WERI-Rb-1 (cell line): ENCODE measurements around the gene KDM4B.

Experiments used
- DNase-seq: peaks from one replicate; pipeline ENCODE4 v3.0.0-alpha.2; 2020
- H3K27ac ChIP-seq: fragments of 250-450 bp; sonication (Bioruptor Pico); 2 replicates; pipeline ENCODE4 v1.5.1; 2020; ENCODE audit warnings: mild to moderate bottlenecking, moderate library complexity
- H3K27me3 ChIP-seq: fragments of 250-450 bp; sonication (Bioruptor Pico); 2 replicates; pipeline ENCODE4 v1.5.1; 2021; ENCODE audit warnings: mild to moderate bottlenecking, low read depth, moderate library complexity; ENCODE audit not compliant: insufficient read depth, severe bottlenecking
- H3K36me3 ChIP-seq: fragments of 250-450 bp; sonication (Bioruptor Pico); 2 replicates; pipeline ENCODE4 v1.5.1; 2020; ENCODE audit warnings: mild to moderate bottlenecking, moderate library complexity
- H3K4me3 ChIP-seq: 2 replicates; pipeline ENCODE4 v1.5.1; 2011; ENCODE audit warnings: low read depth, mild to moderate bottlenecking, control low read depth, low read length
- H3K9me3 ChIP-seq: fragments of 250-450 bp; sonication (Bioruptor Pico); 2 replicates; pipeline ENCODE4 v1.5.1; 2021; ENCODE audit warnings: mild to moderate bottlenecking, moderate library complexity; ENCODE audit not compliant: severe bottlenecking
- TF ChIP-seq, protein P1 (sequence below): IDR thresholded peaks from 2 replicates; pipeline ENCODE4 v1.5.1; 2011; ENCODE audit warnings: low read depth, mild to moderate bottlenecking, control low read depth, inconsistent platforms, low read length

The KDM4B gene

DNA sequence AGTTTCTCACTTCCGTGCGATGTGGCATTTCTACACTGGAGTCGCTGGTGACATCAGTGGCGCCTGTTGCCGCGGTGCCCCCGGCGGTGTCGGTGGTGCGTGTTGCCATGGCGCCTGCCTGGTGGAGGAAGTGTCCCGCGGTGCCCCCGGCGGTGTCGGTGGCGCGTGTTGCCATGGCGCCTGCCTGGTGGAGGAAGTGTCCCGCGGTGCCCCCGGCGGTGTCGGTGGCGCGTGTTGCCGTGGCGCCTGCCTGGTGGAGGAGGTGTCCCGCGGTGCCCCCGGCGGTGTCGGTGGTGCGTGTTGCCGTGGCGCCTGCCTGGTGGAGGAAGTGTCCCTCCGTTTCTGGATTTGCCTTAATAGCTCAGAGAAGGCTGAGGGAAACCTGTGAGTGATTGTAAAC, 127.6 kb downstream of the KDM4B start:
- H3K36me3 ChIP-seq, result peaks cover 34% of the 10 kb centered on the region
- H3K9me3 ChIP-seq, result peaks cover 16% of the 10 kb centered on the region
- no peaks in the 10 kb centered on the region for H3K27me3 ChIP-seq
- DNase-seq, result no peak
- no peak overlapping the region for H3K27ac ChIP-seq
- TF ChIP-seq, protein P1, sequence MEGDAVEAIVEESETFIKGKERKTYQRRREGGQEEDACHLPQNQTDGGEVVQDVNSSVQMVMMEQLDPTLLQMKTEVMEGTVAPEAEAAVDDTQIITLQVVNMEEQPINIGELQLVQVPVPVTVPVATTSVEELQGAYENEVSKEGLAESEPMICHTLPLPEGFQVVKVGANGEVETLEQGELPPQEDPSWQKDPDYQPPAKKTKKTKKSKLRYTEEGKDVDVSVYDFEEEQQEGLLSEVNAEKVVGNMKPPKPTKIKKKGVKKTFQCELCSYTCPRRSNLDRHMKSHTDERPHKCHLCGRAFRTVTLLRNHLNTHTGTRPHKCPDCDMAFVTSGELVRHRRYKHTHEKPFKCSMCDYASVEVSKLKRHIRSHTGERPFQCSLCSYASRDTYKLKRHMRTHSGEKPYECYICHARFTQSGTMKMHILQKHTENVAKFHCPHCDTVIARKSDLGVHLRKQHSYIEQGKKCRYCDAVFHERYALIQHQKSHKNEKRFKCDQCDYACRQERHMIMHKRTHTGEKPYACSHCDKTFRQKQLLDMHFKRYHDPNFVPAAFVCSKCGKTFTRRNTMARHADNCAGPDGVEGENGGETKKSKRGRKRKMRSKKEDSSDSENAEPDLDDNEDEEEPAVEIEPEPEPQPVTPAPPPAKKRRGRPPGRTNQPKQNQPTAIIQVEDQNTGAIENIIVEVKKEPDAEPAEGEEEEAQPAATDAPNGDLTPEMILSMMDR, result no peak
- no peak overlapping the region for H3K4me3 ChIP-seq

DNA sequence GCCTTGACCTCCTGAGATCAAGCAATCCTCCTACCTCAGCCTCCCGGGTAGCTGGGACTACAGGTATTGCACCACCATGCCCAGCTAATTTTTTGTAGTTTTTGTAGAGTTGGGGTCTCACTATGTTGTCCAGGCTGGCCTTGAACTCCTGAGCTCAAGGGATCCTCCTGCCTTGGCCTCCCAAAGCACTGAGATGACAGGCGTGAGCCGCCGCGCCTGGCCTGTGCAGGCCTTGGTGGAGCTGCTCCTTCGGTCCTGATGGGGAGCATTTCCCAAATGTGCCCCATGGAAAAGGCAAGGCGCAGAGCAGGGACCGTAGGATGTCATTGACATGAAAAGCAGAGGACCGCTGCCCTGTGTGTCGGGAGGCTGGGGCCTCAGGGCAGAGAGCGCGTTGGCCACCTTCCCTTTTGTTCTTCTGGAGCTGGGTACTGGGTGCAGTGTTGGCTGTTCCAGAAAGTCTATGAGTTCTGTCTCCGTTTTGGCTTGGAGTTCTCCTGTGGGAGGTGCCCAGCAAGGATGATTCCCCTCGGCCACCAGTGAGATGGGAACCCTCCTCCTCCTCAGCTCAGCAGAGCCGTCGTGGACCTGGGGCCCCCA, 128.5 kb downstream of the KDM4B start:
- TF ChIP-seq, protein P1, result no peak
- Histone ChIP-seq H3K9me3 (peaks cover 16% of the 10 kb centered on the region), H3K4me3 (no peak overlapping the region), H3K27me3 (no peaks in the 10 kb centered on the region), H3K36me3 (peaks cover 34% of the 10 kb centered on the region), H3K27ac (peak overlapping the region; percentile 29)
- DNase-seq, result no peak

DNA sequence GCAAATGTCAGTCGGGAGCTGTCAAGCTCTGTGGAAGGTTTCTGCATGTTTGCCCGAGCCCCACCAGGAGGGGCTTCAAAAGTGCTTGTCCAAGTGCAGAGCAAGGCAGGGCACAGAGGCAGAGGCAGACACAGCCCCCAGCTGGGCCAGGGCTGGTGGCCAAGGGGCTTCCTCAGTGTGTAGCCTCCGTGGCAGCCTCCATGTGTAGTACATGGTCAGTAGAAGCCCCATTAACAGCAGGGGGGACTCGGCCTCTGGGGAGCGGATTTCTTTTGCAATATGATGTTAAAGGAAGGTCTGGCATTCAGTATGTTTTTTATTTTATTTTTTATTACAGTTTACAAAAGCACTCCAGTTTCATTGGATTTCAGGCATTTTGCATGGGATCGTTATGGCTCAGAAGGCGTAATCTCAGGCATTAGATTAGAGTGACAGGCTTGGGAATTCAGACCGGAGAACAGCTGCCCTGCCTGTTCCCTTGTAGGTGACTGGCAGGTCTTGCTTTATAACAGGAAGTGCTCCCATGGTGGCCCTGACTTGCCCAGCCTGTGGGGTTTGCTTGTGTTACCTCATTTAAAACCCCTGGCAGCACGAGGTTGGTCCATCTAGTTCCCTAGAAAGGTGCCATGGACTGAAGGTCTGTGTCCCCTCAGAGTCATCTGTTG, 129.2 kb downstream of the KDM4B start:
- Histone ChIP-seq H3K27ac (peak overlapping the region; percentile 29), H3K4me3 (no peak overlapping the region), H3K9me3 (peaks cover 16% of the 10 kb centered on the region), H3K27me3 (no peaks in the 10 kb centered on the region), H3K36me3 (peaks cover 34% of the 10 kb centered on the region)
- TF ChIP-seq, protein P1, result no peak
- DNase-seq, result no peak

DNA sequence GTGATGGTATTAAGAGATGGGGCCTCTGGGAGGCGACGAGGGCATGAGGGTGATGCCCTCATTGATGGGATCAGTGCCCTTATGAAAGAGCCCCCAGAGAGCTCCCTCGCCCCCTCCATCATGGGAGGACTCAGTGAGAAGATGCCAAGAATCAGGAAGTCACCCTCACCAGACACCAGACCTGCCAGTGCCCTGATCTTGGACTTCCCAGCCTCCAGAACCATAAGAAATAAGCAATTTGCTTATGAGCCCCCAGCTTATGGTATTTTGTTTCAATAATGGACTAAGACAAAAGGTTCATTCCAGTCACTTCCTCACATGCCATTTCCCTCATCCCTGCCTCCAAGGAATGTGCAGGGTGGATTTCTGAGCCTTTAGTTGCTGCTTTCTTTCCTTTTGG, 129.7 kb downstream of the KDM4B start:
- Histone ChIP-seq H3K27me3 (no peaks in the 10 kb centered on the region), H3K27ac (no peak overlapping the region), H3K9me3 (peaks cover 16% of the 10 kb centered on the region), H3K36me3 (peaks cover 31% of the 10 kb centered on the region), H3K4me3 (no peak overlapping the region)
- TF ChIP-seq, protein P1, result no peak
- DNase-seq, result no peak

DNA sequence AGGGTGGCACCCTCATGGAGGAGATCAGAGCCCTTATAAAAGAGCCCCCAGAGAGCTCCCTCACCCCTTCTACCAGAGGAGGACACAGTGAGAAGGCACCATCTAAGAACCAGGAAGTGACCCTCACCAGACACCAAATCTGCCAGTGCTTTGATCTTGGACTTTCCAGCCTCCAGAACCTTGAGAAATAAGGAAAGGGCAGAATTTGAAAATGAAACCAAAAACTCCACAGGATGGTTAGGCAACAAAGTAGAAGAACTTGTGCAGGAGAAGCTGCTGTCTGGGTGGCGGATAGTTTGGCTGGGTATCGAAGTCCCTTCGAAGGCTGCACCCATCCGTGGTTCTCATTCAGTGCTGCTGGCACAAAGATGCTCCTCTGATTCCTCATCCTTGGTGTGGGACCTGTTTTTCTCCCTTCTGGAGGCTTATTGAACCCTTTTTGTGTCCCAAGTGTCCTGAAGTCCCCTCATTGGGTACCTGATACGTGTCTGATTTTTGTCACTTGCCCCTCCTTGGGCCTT, 130.8 kb downstream of the KDM4B start:
- Histone ChIP-seq H3K27ac (no peak overlapping the region), H3K4me3 (no peak overlapping the region), H3K9me3 (peaks cover 16% of the 10 kb centered on the region), H3K27me3 (no peaks in the 10 kb centered on the region), H3K36me3 (peaks cover 31% of the 10 kb centered on the region)
- no peak for DNase-seq
- TF ChIP-seq, protein P1, result no peak
